ENCODE results near the gene EIF3C.
"Not testable (repeated sequence)": the region's sequence is repeated elsewhere in the genome, so short reads cannot be mapped to it uniquely, and the experiment has no call there.

Gene EIF3C

GRCh38 chr16:28746618-28747350, 35.5 kb downstream of the EIF3C start:
- not testable (repeated sequence) for DNase-seq (ENCODE audit: low spot score)

- DNase-seq (ENCODE audit: low spot score): not testable (repeated sequence)
Measured at GRCh38 chr16:28749997-28750465, 38.8 kb downstream of the EIF3C start.

DNA sequence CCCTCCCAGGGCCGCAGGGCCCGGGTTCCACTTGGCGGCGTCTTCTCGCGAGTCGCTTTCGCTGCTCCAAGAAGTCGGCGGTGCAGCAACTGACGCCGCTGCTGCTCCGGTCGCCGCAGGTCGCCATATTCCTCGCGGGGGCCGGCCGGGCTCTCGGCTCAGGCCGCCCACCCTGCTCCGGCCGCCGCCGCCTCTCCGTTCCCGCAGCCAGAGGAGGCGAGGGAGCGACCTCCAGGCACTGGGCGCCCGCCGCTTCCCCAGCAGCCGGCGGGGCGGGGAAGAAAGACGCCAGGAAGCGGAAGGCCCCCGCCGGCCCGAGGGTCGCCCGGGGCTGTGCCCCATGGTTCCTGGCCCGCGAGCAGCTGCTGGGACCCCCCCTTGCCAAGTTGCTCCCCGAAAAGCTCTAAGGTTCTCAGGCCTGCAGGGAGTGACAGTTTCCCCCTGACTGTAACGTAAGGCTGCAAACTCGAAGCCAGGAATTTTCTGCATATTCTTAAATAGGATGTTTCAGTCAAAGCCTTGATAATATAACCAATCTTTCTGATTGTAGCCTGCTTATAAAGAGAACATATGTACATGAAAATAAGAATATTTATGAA, 39.3 kb downstream of the EIF3C start:
- not testable (repeated sequence) for DNase-seq (ENCODE audit: low spot score)

- DNase-seq (ENCODE audit: low spot score): not testable (repeated sequence)
Measured at GRCh38 chr16:28751487-28751886, 40.2 kb downstream of the EIF3C start, which contains the start of gene NPIPB9. Gene NPIPB9, plus strand, starts transcription at chr16:28751787.

- DNase-seq (ENCODE audit: low spot score): not testable (repeated sequence)
Measured at GRCh38 chr16:28781697-28782096, 70.4 kb downstream of the EIF3C start.

DNA sequence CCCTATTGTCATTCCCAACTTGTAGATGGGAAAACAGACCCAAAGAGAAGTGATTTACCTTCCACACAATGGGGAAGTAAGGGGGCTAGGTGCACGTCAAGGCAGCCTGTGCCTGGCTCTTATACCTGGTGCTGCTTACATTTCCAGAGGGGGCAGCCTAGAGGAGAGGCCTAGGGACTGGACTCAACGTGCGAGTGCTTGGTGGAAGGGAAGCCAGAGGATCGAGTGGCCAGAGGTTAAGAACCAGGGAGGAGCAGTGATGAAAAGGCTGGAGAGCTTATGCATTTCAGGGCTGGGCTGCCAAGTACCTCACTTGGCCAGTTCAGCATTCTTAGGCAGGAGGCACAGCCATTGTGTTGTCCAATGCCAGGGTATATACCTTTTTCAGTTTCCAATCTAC, 71.1 kb downstream of the EIF3C start:
- DNase-seq (ENCODE audit: low spot score): not testable (repeated sequence)
